Measurements from ENCODE around the gene FIBCD1. TPM values are rescaled to one million over a fixed set of nuclear protein-coding genes. Genes with fewer than 3 reads are reported as not detected.
A peak's percentile ranks its signal among the peaks of the same experiment; 100 is the strongest.

The FIBCD1 gene
- total and polyA plus RNA-seq, 2 experiments from 2014 or later = 4.4 to 5.6 TPM

GRCh38 chr9:130937146-130938076 is 1.6 kb downstream of the FIBCD1 start:
- Histone ChIP-seq H3K4me3 (peak overlapping the region; percentile 96), H3K36me3 (ENCODE audit: insufficient read depth) (no peaks in the 10 kb centered on the region), H4K20me1 (replicated peaks; ENCODE audit: insufficient read depth) (no peaks in the 10 kb centered on the region), H3K27ac (ENCODE audit: low read depth) (no peak overlapping the region), H3K9me2 (ENCODE audit: insufficient read depth) (no peaks in the 10 kb centered on the region), H3K79me2 (replicated peaks; ENCODE audit: insufficient read depth) (no peaks in the 10 kb centered on the region), H3F3A (replicated peaks; ENCODE audit: low read depth) (peaks cover 16% of the 10 kb centered on the region), H3K27me3 (ENCODE audit: insufficient read depth) (peaks cover 48% of the 10 kb centered on the region), H3K4me2 (peak overlapping the region; percentile 83), H3K4me1 (ENCODE audit: insufficient read depth) (peaks cover 47% of the 10 kb centered on the region), H2AFZ (peak overlapping the region; percentile 86; the same call in 1 of the 2 replicates)
- Mint-ChIP-seq H3K27me3 (ENCODE audit: insufficient read depth, low read depth, poor library complexity) (peaks cover 58% of the 10 kb centered on the region), H3K4me1 (peaks cover 53% of the 10 kb centered on the region), H3K27ac (no peak overlapping the region), H3K9me3 (no peaks in the 10 kb centered on the region; the same call in 2 of the 3 replicates), H3K4me3 (peak overlapping the region; percentile 72), H3K36me3 (ENCODE audit: low read depth) (no peaks in the 10 kb centered on the region; the same call in 2 of the 3 replicates)
- TF ChIP-seq EZH2 (IDR thresholded peaks at IDR 0.05; ENCODE audit: low read depth, unreplicated experiment) (peak; percentile 48), JUNB (IDR thresholded peaks at IDR 0.05; ENCODE audit: unreplicated experiment) (no peak)
- ATAC-seq = no peak
- DNase-seq (ENCODE audit: low spot score) = no peak

DNA sequence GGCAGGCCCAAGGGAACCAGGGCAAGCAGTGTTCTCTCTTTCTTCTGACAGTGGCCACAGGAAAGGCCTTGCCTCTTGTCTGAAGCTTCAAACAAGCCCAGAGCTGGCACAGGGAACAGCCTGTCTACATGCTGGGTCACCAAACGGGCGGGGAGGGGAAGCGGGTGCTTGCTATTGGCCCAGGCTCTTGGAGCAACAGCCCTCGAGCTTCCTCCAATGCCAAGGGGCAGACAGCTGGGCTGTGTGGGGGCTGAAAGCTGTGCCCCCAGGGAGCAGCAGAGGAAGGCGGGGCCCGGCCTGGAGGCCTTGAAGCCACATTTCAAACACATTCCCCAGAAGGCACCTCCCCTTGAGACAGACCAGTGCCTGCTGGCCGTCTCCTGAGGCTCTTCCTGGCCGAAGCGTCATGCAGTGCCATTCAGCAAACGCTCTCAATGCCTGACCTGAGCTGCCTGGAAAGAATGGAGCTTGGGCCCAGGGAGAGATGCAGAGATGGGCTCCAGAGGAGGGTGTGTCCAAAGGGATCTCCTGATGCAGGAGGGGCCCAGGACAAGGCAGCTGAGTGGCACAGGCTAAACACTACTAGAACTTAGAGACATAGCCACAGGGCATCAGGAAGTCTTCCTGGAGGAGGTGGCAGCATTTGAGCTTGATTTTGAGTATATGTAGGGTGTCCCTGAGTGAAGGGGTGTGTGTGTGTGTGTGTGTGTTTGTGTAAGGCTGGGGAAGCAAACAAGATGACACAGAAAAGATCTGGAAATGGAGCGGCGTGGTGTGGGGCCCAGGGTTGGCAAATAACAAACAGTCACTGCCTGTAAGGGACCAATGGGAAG is 2.5 kb downstream of the FIBCD1 start:
- H3K9me2 ChIP-seq (ENCODE audit: insufficient read depth) = no peaks in the 10 kb centered on the region
- ATAC-seq (peak; percentile 37), DNase-seq (ENCODE audit: low spot score) (peak; percentile 81)
- H2AFZ ChIP-seq = no peak overlapping the region
- no peak overlapping the region for H3K4me3 ChIP-seq
- Mint-ChIP-seq H3K4me3 (peak overlapping the region; percentile 48), H3K9me3 (no peaks in the 10 kb centered on the region; the same call in 2 of the 3 replicates), H3K27ac (no peak overlapping the region), H3K4me1 (peaks cover 60% of the 10 kb centered on the region), H3K27me3 (ENCODE audit: insufficient read depth, low read depth, poor library complexity) (peaks cover 53% of the 10 kb centered on the region), H3K36me3 (ENCODE audit: low read depth) (no peaks in the 10 kb centered on the region; the same call in 2 of the 3 replicates)
- H3K27me3 ChIP-seq (ENCODE audit: insufficient read depth) = peaks cover 43% of the 10 kb centered on the region
- H3K4me1 ChIP-seq (ENCODE audit: insufficient read depth) = peaks cover 54% of the 10 kb centered on the region
- TF ChIP-seq POLR2AphosphoS5 (IDR thresholded peaks at IDR 0.05; ENCODE audit: low read depth) (0 out of 2 replicates have a peak, but pooled peaks have one; percentile 19), STAT1 (IDR thresholded peaks at IDR 0.05; ENCODE audit: unreplicated experiment) (no peak)
- H3K27ac ChIP-seq (ENCODE audit: low read depth) = no peak overlapping the region
- H3K79me2 ChIP-seq (replicated peaks; ENCODE audit: insufficient read depth) = no peaks in the 10 kb centered on the region
- H3K36me3 ChIP-seq (ENCODE audit: insufficient read depth) = no peaks in the 10 kb centered on the region
- H3F3A ChIP-seq (replicated peaks; ENCODE audit: low read depth) = peaks cover 16% of the 10 kb centered on the region
- peak overlapping the region; percentile 36; the same call in 1 of the 2 replicates for H3K4me2 ChIP-seq
- no peaks in the 10 kb centered on the region for H4K20me1 ChIP-seq (replicated peaks; ENCODE audit: insufficient read depth)

DNA sequence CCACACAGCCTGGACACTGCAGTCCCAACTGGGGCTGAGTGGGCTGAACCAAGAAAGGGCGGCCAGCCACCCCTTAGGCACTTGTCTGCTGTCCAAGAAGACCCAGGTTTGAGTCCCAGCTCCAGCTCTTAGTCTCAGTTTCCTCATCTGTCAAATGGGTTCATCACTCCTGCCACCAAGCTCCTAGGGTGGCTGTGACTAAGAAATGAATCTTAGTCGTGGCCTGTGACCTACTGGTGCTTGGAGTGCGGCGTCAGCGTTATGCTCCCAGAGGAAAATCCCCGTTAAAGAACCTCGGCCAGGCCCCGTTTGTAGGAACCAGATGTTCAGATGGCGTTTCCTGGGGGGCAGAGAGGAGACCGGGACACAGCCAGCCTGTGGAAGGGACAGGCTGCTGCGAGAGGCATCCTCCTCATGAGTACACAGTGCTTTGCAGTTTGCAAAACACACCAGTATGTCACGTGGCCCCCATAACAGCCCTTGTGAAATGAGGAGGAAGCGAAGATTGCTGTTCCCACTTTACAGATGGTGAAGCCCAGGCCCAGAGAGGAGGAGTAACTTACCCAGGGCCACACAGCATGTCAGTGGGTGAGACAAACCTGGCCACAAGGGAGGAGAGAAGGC is 3.3 kb downstream of the FIBCD1 start:
- Histone ChIP-seq H3K4me3 (no peak overlapping the region), H3K4me2 (no peak overlapping the region; the same call in 1 of the 2 replicates), H2AFZ (no peak overlapping the region), H4K20me1 (replicated peaks; ENCODE audit: insufficient read depth) (no peaks in the 10 kb centered on the region), H3K27ac (ENCODE audit: low read depth) (no peak overlapping the region), H3K27me3 (ENCODE audit: insufficient read depth) (peaks cover 39% of the 10 kb centered on the region), H3F3A (replicated peaks; ENCODE audit: low read depth) (peaks cover 16% of the 10 kb centered on the region), H3K9me2 (ENCODE audit: insufficient read depth) (no peaks in the 10 kb centered on the region), H3K79me2 (replicated peaks; ENCODE audit: insufficient read depth) (no peaks in the 10 kb centered on the region), H3K4me1 (ENCODE audit: insufficient read depth) (peaks cover 50% of the 10 kb centered on the region), H3K36me3 (ENCODE audit: insufficient read depth) (no peaks in the 10 kb centered on the region)
- Mint-ChIP-seq H3K9me3 (no peaks in the 10 kb centered on the region; the same call in 2 of the 3 replicates), H3K27ac (no peak overlapping the region), H3K27me3 (ENCODE audit: insufficient read depth, low read depth, poor library complexity) (peaks cover 50% of the 10 kb centered on the region), H3K36me3 (ENCODE audit: low read depth) (no peaks in the 10 kb centered on the region; the same call in 2 of the 3 replicates), H3K4me1 (peaks cover 55% of the 10 kb centered on the region), H3K4me3 (no peak overlapping the region; the same call in 2 of the 3 replicates)
- ATAC-seq = no peak
- no peak for DNase-seq (ENCODE audit: low spot score)
- TF ChIP-seq EZH2 (IDR thresholded peaks at IDR 0.05; ENCODE audit: low read depth, unreplicated experiment) = no peak
- TF ChIP-seq, protein P1, sequence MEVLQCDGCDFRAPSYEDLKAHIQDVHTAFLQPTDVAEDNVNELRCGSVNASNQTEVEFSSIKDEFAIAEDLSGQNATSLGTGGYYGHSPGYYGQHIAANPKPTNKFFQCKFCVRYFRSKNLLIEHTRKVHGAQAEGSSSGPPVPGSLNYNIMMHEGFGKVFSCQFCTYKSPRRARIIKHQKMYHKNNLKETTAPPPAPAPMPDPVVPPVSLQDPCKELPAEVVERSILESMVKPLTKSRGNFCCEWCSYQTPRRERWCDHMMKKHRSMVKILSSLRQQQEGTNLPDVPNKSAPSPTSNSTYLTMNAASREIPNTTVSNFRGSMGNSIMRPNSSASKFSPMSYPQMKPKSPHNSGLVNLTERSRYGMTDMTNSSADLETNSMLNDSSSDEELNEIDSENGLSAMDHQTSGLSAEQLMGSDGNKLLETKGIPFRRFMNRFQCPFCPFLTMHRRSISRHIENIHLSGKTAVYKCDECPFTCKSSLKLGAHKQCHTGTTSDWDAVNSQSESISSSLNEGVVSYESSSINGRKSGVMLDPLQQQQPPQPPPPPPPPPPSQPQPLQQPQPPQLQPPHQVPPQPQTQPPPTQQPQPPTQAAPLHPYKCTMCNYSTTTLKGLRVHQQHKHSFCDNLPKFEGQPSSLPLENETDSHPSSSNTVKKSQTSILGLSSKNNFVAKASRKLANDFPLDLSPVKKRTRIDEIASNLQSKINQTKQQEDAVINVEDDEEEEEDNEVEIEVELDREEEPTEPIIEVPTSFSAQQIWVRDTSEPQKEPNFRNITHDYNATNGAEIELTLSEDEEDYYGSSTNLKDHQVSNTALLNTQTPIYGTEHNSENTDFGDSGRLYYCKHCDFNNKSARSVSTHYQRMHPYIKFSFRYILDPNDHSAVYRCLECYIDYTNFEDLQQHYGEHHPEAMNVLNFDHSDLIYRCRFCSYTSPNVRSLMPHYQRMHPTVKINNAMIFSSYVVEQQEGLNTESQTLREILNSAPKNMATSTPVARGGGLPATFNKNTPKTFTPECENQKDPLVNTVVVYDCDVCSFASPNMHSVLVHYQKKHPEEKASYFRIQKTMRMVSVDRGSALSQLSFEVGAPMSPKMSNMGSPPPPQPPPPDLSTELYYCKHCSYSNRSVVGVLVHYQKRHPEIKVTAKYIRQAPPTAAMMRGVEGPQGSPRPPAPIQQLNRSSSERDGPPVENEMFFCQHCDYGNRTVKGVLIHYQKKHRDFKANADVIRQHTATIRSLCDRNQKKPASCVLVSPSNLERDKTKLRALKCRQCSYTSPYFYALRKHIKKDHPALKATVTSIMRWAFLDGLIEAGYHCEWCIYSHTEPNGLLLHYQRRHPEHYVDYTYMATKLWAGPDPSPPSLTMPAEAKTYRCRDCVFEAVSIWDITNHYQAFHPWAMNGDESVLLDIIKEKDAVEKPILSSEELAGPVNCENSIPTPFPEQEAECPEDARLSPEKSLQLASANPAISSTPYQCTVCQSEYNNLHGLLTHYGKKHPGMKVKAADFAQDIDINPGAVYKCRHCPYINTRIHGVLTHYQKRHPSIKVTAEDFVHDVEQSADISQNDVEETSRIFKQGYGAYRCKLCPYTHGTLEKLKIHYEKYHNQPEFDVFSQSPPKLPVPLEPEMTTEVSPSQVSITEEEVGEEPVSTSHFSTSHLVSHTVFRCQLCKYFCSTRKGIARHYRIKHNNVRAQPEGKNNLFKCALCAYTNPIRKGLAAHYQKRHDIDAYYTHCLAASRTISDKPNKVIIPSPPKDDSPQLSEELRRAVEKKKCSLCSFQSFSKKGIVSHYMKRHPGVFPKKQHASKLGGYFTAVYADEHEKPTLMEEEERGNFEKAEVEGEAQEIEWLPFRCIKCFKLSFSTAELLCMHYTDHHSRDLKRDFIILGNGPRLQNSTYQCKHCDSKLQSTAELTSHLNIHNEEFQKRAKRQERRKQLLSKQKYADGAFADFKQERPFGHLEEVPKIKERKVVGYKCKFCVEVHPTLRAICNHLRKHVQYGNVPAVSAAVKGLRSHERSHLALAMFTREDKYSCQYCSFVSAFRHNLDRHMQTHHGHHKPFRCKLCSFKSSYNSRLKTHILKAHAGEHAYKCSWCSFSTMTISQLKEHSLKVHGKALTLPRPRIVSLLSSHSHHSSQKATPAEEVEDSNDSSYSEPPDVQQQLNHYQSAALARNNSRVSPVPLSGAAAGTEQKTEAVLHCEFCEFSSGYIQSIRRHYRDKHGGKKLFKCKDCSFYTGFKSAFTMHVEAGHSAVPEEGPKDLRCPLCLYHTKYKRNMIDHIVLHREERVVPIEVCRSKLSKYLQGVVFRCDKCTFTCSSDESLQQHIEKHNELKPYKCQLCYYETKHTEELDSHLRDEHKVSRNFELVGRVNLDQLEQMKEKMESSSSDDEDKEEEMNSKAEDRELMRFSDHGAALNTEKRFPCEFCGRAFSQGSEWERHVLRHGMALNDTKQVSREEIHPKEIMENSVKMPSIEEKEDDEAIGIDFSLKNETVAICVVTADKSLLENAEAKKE (CRISPR knock-in tag; IDR thresholded peaks at IDR 0.05) = no peak

Data from GM23338 (cell line).